Hematopoietic multipotent progenitor cell treated with erythropoietin and hydrocortisone succinate and interleukin-3 and kit ligand, for 17 days (in vitro differentiated cells): ENCODE results near the gene SYDE2.
"Not testable (repeated sequence)": the region's sequence is repeated elsewhere in the genome, so short reads cannot be mapped to it uniquely, and the experiment has no call there.

Source experiments
- DNase-seq: peaks from one replicate; pipeline ENCODE4 v3.0.0-alpha.2; 2015; ENCODE audit warnings: low spot score

Gene SYDE2

GRCh38 chr1:85208488-85208887 lies 7.7 kb upstream of the SYDE2 start:
- no peak for DNase-seq

DNA sequence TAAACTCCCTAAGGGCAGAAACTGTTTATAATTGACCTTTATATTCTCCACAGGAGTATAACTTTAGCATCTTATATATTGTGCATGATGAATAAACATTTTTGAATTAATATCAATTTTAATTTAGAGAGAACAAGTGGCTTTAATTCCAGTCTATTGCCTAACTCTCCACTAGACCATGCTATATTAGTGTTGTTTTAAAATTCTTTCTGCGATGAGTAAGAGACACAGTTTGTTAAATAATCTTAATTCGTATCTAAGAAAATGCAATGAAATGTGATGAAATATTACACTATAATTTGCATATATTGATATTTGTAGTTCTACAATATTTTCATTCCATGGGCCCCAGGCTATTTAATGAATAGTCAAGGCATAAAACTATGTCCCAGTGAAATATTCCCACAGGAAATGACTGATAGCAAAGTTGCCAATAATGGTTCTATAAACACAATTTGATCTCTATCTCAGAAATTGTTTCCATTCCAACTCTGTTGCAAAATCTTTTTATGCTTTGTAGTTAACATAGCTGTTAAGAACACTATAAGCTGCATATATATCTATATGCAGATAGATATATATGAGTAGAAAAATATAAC lies 2.9 kb upstream of the SYDE2 start:
- no peak for DNase-seq

- no peak for DNase-seq
These were observed 2.0 kb upstream of the SYDE2 start for GRCh38 chr1:85202864-85203255.

GRCh38 chr1:85202092-85202863 lies 1.5 kb upstream of the SYDE2 start:
- no peak for DNase-seq

- DNase-seq, result peak; percentile 17
These were observed 700 bp upstream of the SYDE2 start for GRCh38 chr1:85201340-85202091.

DNA sequence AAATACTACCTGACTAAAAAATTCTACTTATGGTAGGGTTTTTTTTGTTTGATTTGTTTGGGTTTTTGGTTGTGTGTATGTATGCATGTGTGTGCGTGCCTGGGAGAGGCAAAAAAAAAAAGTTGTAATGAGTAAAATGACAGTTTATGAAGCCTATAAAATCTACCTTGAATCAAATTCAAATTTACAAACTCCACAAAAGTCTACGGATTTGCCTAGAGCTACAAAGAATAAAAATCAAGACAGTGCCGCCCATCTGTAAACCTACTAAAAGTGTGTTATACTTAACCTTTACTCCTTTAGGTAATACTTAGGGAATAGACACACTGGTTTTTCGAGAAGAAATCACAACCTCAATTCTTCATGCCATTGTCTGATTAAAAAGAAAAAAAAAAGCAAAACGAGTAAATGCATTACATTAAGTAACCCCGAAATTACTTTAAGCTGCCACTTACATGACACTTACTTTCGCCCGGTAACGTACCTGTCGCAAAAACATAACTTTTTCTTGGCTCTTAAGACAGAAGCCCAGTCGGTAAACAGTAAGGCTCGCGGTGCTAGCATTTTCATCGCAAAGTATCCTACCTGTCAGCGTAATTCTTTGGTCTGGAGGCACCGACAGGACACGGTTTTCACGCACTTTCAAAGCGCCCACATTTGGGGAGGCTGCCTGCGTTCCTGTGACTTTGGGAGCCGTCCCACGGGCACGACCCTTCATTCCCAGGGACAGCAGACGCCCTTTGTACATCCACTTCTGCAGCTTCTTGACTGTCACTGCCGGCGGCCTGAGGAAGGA lies 951 bp downstream of the SYDE2 start:
- DNase-seq, result no peak

- DNase-seq, result no peak
These were observed 2.0 kb downstream of the SYDE2 start for GRCh38 chr1:85198864-85199263.

GRCh38 chr1:85196358-85196757 lies 4.5 kb downstream of the SYDE2 start:
- DNase-seq, result no peak

DNA sequence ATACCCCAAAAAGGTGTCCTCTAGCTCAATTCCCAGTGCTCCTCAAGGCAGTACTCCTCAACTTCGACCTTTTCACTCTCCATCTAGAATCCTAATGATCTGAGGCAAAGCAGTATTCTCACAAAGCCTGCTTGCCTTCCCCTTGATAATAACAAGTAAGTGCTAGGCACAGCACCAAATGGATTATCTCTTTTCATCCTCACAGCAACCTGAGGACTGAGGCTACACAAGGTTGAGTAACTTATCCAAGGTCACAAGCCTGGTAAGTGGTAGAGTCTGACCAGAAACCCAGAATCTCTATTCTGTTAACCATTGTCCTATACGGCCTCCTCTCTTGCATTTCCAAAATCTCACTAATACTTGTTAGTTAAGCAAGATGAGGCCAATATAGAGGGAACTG lies 5.1 kb downstream of the SYDE2 start:
- DNase-seq, result no peak

DNA sequence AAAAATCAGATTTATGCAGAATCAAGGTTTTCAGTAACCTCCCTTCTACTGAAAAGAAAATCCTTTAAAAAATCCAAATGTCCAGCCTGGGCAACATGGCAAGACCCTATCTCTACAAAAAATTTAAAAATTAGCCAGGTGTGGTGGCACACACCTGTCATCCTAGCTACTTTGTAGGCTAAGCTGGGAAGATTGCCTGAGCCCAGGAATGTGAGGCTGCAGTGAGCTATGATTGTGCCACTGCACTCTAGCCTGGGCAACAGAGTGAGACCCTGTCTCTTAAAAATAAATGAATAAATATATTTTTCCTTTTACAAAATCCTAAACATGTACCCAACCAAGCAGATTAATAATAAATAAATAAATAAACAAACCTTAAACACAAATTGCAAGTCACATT lies 8.7 kb downstream of the SYDE2 start:
- not testable (repeated sequence) for DNase-seq

DNA sequence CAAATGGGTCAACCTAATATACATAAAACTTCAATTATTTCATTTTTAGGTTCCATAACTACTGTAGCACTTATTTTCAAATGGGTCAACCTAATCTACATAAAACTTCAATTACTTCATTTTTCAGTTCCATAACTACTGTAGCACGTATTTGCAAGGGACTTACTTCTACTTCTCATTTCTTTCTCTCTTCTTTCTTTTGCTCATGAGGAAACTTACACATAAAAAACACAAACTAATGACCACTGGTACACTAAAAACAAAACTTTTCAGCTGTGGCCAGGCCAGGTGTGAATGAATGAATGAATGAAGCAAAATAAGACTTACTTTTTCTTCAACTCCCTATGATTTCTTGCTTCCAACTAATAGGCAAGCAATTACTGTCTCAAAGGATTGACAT lies 11.7 kb downstream of the SYDE2 start:
- DNase-seq, result no peak

DNA sequence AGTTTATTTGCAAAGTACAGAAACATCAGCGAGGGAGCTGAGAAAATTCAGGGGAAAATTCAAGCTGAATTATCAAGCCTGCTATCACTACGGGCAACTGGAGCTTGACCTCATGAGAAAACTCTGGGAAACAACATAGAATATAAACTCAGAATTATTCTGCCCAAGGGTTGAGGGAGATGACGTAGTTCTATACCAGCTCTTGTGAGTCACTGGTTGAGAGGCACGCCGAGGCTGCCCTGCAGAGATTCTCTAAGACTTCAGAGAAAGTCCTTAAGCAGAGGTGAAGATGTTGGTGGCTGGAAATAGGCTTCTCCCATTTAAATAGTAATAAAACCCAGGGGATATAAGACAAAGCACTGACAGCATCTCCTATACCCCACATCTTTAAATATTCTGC lies 12.3 kb downstream of the SYDE2 start:
- DNase-seq, result no peak

DNA sequence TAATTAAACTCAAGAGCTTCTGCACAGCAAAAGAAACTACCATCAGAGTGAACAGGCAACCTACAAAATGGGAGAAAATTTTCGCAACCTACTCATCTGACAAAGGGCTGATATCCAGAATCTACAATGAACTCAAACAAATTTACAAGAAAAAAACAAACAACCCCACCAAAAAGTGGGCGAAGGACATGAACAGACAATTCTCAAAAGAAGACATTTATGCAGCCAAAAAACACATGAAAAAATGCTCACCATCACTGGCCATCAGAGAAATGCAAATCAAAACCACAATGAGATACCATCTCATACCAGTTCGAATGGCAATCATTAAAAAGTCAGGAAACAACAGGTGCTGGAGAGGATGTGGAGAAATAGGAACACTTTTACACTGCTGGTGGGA lies 13.8 kb downstream of the SYDE2 start:
- not testable (repeated sequence) for DNase-seq

DNA sequence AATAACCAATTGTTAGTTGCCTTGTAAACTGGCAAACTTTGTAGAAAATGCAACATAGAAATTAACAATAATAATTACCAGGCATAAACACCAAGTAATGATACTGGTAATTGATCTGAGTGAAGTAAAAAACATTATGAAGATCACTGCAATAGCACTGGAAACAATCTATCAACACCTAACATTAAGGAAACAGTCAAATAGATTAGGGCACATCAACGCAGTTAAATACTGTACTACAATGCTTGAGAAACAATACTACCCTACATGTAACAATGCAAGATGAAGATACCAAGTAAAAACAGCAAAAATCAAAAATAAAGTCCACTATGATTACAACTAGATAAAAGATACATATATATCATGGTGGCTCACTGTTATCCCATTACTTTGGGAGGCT lies 16.6 kb downstream of the SYDE2 start:
- no peak for DNase-seq

DNA sequence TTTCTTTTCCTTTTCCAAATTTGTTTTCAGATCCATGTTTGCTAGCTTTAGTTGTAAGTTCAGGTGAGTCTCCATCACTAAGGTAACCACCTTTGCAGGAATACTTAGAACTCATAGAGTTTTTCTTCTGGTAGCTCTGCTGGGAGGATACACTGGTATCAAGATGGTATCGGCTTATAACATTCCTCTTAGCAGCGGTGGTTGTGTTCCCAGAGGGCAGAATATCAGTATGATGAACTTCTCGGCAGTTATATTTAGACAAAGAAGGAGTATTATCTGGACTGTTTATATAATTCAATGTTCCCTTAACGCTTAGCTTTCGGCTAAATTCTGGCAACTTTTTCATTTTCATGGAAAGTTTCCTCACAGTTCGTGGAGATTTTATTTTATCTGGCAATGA lies 18.1 kb downstream of the SYDE2 start:
- no peak for DNase-seq

DNA sequence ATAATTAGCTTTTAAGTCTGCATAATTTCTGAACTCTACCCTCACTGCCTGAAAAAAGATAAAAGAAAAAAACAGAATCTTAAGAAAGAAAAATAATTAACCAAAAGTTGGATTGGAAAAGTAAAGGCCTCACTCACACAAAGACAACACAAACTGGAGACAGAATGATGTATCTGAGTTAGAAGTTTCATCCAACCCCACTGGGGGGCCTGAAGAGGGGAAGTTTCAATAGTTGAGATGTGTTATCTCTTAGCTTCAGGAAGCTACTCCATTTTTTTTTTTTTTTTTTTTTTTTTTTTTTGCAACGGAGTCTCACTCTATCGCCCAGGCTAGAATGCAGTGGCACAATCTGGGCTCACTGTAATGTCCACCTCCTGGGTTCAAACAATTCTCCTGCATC lies 19.9 kb downstream of the SYDE2 start:
- no peak for DNase-seq

GRCh38 chr1:85179522-85179921 lies 21.3 kb downstream of the SYDE2 start:
- DNase-seq, result no peak

DNA sequence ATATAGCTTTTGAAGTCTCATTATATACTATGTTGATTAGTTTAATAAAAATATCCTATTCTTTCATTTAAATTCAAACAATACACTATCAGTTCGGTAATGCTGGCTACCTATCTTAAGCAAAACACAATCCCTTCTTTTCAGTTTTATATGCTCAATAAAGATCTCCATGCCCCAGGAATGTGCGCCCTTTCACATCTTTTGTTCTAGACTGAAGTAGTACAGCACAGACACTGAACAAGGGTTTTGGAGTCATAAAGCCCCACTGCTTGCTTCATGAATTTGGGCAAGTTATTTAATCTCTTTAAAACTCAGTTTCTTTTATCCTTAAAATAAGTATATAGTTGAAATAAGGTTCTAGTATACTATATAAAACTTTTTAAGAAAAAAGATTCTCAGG lies 22.4 kb downstream of the SYDE2 start:
- no peak for DNase-seq

- DNase-seq, result no peak
These were observed 26.3 kb downstream of the SYDE2 start for GRCh38 chr1:85174503-85174902.

DNA sequence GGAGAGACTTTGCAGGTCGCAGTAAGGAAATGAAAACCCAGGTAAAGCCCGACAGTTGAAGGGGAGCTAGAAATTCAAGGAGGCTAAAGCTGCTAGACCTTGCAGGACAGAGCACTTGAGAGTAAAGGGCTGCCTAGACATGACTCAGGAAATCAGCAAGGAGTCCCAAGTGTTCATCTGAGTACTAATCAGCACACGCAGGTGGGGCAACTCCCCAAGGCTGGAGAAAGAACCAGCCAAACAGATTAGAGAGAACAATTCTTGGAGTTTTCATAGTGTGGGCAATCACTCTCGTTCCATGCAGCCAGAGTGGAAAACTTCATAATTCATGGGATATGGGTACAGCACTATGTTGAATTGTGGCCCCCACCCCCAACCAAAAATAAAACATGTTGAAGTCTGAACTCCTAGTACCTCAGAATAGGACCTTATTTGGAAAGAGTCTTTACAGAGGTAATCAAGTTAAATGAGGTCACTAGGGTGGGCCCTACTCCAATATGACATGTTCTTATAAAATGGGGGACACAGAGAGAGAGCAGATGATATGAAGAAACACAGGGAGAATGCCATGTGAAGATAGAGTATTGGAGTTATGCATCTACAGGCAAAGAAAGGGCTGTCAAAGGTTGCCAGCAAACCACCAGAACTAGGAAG lies 28.0 kb downstream of the SYDE2 start:
- DNase-seq, result peak; percentile 10

GRCh38 chr1:85171721-85172120 lies 29.1 kb downstream of the SYDE2 start:
- no peak for DNase-seq

DNA sequence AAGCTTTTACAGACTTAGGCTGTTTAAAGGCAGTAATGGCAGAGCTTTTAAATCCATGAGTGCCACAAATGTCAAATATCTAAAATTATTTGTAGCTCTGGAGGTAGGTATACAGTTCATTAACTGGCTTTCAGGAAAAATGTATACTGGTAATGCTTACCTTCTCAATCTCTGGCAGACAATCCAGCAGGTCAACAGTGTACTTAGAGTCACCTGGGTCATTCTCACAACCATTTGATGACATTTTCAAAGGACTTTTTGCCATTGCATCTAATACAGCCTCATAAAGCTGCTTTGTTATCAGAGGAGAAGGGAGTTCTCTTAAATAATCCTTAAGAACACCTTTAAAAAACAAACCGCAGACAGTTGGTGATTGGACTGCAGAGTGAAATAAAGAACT lies 31.9 kb downstream of the SYDE2 start:
- no peak for DNase-seq
